ENCODE measurements around the gene BLACAT1. TPM values are rescaled to one million over a fixed set of nuclear protein-coding genes. Genes with fewer than 3 reads are reported as not detected.
"Not testable (repeated sequence)": the region's sequence is repeated elsewhere in the genome, so short reads cannot be mapped to it uniquely, and the experiment has no call there.

BLACAT1 gene
- total RNA-seq, 4 donors from 2014 or later, result 0.44 TPM; not detected in 3

GRCh38 chr1:205480349-205480985 lies 24.6 kb upstream of the BLACAT1 start:
- no peak for DNase-seq (ENCODE audit: low spot score in 2 of 2)
- Histone ChIP-seq H3K36me3 (no peaks in the 10 kb centered on the region), H3K9me3 (peaks cover 0 to 2% (median 0%) of the 10 kb centered on the region in 4 donors), H3K27ac (no peak overlapping the region), H3K27me3 (peaks cover 0 to 69% of the 10 kb centered on the region in 2 donors), H3K4me1 (peaks cover 0 to 12% (median 0%) of the 10 kb centered on the region in 4 donors), H3K4me3 (no peak overlapping the region)
- TF ChIP-seq EP300 (IDR thresholded peaks at IDR 0.05) (no peak), POLR2A (IDR thresholded peaks at IDR 0.05) (no peak), CTCF (IDR thresholded peaks at IDR 0.05) (no peak)
- WGBS, 2 donors, result 65 to 68% methylated on average over 17 of the region's 17 CpGs

DNA sequence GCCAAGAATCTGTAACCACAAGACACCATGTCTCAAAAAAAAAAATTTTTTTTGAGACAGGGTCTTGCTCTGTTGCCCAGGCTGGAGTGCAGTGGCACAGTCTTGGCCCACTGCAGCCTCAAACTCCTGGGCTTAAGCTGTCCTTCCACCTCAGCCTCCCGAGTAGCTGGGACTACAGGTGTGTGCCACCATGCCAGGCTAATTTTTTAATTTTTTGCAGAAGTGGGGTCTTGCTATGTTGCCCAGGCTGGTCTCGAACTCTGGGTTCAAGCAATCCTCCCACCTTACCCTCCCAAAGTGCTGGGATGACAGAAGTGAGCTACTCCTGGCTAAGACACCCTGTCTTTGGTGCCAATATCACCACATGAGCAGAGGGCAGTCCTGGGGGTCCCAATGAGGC lies 23.1 kb upstream of the BLACAT1 start:
- Histone ChIP-seq H3K9me3 (peaks cover 0 to 14% (median 0%) of the 10 kb centered on the region in 4 donors), H3K27me3 (peaks cover 0 to 71% of the 10 kb centered on the region in 2 donors)
- not testable (repeated sequence) for H3K36me3 ChIP-seq; H3K4me3 ChIP-seq; DNase-seq (ENCODE audit: low spot score in 2 of 2); H3K27ac ChIP-seq; H3K4me1 ChIP-seq
- 83 to 93% methylated on average over 2 of the region's 2 CpGs for WGBS, 2 donors

GRCh38 chr1:205477759-205478247 lies 22.0 kb upstream of the BLACAT1 start:
- peaks cover 0 to 71% of the 10 kb centered on the region in 2 donors for H3K27me3 ChIP-seq
- no peaks in the 10 kb centered on the region for H3K36me3 ChIP-seq
- no peak overlapping the region for H3K4me3 ChIP-seq
- H3K27ac ChIP-seq, result no peak overlapping the region
- peaks cover 0 to 9% (median 0%) of the 10 kb centered on the region in 4 donors for H3K4me1 ChIP-seq
- TF ChIP-seq POLR2A (IDR thresholded peaks at IDR 0.05) (no peak), CTCF (IDR thresholded peaks at IDR 0.05) (no peak)
- no peak for DNase-seq (ENCODE audit: low spot score in 2 of 2)
- 38 to 65% methylated on average over 9 to 11 of the region's 12 CpGs for WGBS, 2 donors
- H3K9me3 ChIP-seq, result peaks cover 0 to 14% (median 0%) of the 10 kb centered on the region in 4 donors

DNA sequence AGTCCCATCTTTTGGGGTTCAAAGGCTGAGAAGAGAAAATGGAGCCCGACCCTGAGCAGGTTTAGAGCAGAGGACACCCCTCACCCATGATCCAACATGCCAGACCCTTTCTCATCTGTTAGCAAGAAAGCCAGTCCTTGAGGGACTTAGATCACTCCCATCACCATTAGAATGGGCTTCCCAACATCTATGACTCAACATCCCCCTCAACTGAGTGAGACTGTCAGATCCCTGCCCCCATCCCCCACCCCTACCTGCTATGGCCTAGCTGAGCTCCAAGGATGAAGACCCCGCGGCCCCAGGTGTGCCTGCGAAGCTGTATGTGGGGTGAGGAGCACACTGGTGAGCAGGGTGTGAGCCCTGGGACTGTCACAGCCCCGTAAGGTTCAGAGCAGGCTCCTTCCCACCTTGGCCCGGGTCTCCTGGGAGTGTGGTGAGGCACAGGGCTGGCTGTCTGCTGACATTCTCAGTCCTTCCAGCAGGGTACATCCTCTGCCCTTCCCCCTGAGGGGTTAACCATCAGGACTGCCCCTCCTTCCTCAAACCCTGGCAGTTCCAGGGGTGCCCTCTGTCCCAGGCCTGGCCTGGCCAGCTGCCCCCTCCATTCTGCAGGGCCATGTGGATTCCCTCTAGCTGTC lies 21.4 kb upstream of the BLACAT1 start:
- Histone ChIP-seq H3K36me3 (no peaks in the 10 kb centered on the region), H3K4me3 (no peak overlapping the region), H3K27me3 (peaks cover 0 to 66% of the 10 kb centered on the region in 2 donors), H3K4me1 (peaks cover 0 to 9% (median 0%) of the 10 kb centered on the region in 4 donors), H3K9me3 (peaks cover 0 to 14% (median 0%) of the 10 kb centered on the region in 4 donors), H3K27ac (no peak overlapping the region)
- no peak for TF ChIP-seq EP300 (IDR thresholded peaks at IDR 0.05)
- no peak for TF ChIP-seq CTCF (IDR thresholded peaks at IDR 0.05)
- no peak for TF ChIP-seq POLR2A (IDR thresholded peaks at IDR 0.05)
- DNase-seq (ENCODE audit: low spot score in 2 of 2), result no peak
- WGBS, 2 donors, result 76 to 80% methylated on average over 5 of the region's 6 CpGs

GRCh38 chr1:205476648-205477047 lies 20.8 kb upstream of the BLACAT1 start:
- H3K4me3 ChIP-seq, result no peak overlapping the region
- peaks cover 0 to 9% (median 0%) of the 10 kb centered on the region in 4 donors for H3K4me1 ChIP-seq
- no peak for DNase-seq (ENCODE audit: low spot score in 2 of 2)
- H3K27ac ChIP-seq, result no peak overlapping the region
- peaks cover 0 to 14% (median 0%) of the 10 kb centered on the region in 4 donors for H3K9me3 ChIP-seq
- no peaks in the 10 kb centered on the region for H3K36me3 ChIP-seq
- TF ChIP-seq POLR2A (IDR thresholded peaks at IDR 0.05) (no peak), EP300 (IDR thresholded peaks at IDR 0.05) (no peak), CTCF (IDR thresholded peaks at IDR 0.05) (no peak)
- H3K27me3 ChIP-seq, result peaks cover 0 to 60% of the 10 kb centered on the region in 2 donors
- WGBS, 2 donors, result 89 to 91% methylated on average over 4 of the region's 4 CpGs

All from tibial nerve (tissue), 4 donors.